ENCODE data around the gene TANK. TPM values are rescaled to one million over a fixed set of nuclear protein-coding genes. Genes with fewer than 3 reads are reported as not detected.

The TANK gene
- total and polyA plus RNA-seq, 7 experiments from 2014 or later: 45.5 to 142 (median 61.4) TPM

- Histone ChIP-seq H3K4me1 (ENCODE audit: control insufficient read depth in 2 of 2, insufficient read depth in 2 of 2, low read length in 2 of 2) (peaks cover 3 to 49% of the 10 kb centered on the region in 2 donors), H3K4me3 (ENCODE audit: low read length) (no peak overlapping the region), H3K9me3 (ENCODE audit: control insufficient read depth in 2 of 3, low read length in 3 of 3) (no peaks in the 10 kb centered on the region), H3K27me3 (ENCODE audit: control insufficient read depth in 2 of 2, insufficient read depth in 2 of 2, low read length in 2 of 2) (no peaks in the 10 kb centered on the region), H3K36me3 (ENCODE audit: control insufficient read depth in 2 of 3, insufficient read depth in 3 of 3, low read length in 3 of 3) (no peaks in the 10 kb centered on the region), H3K27ac (ENCODE audit: low read depth, low read length) (no peak overlapping the region)
- no peak overlapping the region for H3K4me3 Mint-ChIP-seq
- peaks cover 4 to 72% (median 42%) of the 10 kb centered on the region in 5 donors for H3K36me3 Mint-ChIP-seq
- peaks cover 54 to 85% (median 80%) of the 10 kb centered on the region in 7 donors for H3K4me1 Mint-ChIP-seq
- no peak overlapping the region for H3K27ac Mint-ChIP-seq
- no peaks in the 10 kb centered on the region for H3K27me3 Mint-ChIP-seq
- H3K9me3 Mint-ChIP-seq: peaks cover 0 to 9% (median 0%) of the 10 kb centered on the region in 11 donors
- CTCF ChIA-PET: no interaction called here
- ATAC-seq (no peak), DNase-seq (no peak)
- intact Hi-C loops (cut with micrococcal nuclease): no loop called here
- POLR2A ChIA-PET: no interaction called here
These were observed 10.1 kb downstream of the TANK start for GRCh38 chr2:161170377-161170776.

GRCh38 chr2:161170958-161171932 lies 11.0 kb downstream of the TANK start:
- H3K9me3 ChIP-seq (ENCODE audit: control insufficient read depth in 2 of 3, low read length in 3 of 3): no peaks in the 10 kb centered on the region
- H3K4me1 ChIP-seq (ENCODE audit: control insufficient read depth in 2 of 2, insufficient read depth in 2 of 2, low read length in 2 of 2): peaks cover under 1 to 43% of the 10 kb centered on the region in 2 donors
- H3K4me3 Mint-ChIP-seq: no peak overlapping the region
- H3K27ac Mint-ChIP-seq: peak overlapping the region in 1 of 9 donors; percentile 56
- H3K27me3 Mint-ChIP-seq: no peaks in the 10 kb centered on the region
- H3K36me3 ChIP-seq (ENCODE audit: control insufficient read depth in 2 of 3, insufficient read depth in 3 of 3, low read length in 3 of 3): no peaks in the 10 kb centered on the region
- peak; percentile 42 for ATAC-seq
- H3K27ac ChIP-seq (ENCODE audit: low read depth, low read length): no peak overlapping the region
- H3K4me1 Mint-ChIP-seq: peaks cover 46 to 84% (median 77%) of the 10 kb centered on the region in 7 donors
- H3K9me3 Mint-ChIP-seq: peaks cover 0 to 9% (median 0%) of the 10 kb centered on the region in 11 donors
- POLR2A ChIA-PET: no interaction called here
- no peak for DNase-seq
- H3K27me3 ChIP-seq (ENCODE audit: control insufficient read depth in 2 of 2, insufficient read depth in 2 of 2, low read length in 2 of 2): no peaks in the 10 kb centered on the region
- H3K4me3 ChIP-seq (ENCODE audit: low read length): no peak overlapping the region
- intact Hi-C loops (cut with micrococcal nuclease): no loop called here
- peaks cover 2 to 73% (median 43%) of the 10 kb centered on the region in 5 donors for H3K36me3 Mint-ChIP-seq
- CTCF ChIA-PET: no interaction called here

GRCh38 chr2:161172901-161173540 lies 12.8 kb downstream of the TANK start:
- peaks cover 0 to 5% (median 0%) of the 10 kb centered on the region in 3 experiments for H3K36me3 ChIP-seq (ENCODE audit: control insufficient read depth in 2 of 3, insufficient read depth in 3 of 3, low read length in 3 of 3)
- ChIA-PET CTCF (no interaction called here), POLR2A (no interaction called here)
- peaks cover 0 to 29% of the 10 kb centered on the region in 2 donors for H3K4me1 ChIP-seq (ENCODE audit: control insufficient read depth in 2 of 2, insufficient read depth in 2 of 2, low read length in 2 of 2)
- Mint-ChIP-seq H3K36me3 (peaks cover 0 to 74% (median 51%) of the 10 kb centered on the region in 5 donors), H3K9me3 (peaks cover 0 to 6% (median 0%) of the 10 kb centered on the region in 11 donors), H3K4me1 (peaks cover 38 to 68% (median 65%) of the 10 kb centered on the region in 7 donors), H3K27ac (peak overlapping the region in 1 of 9 donors; percentile 22), H3K4me3 (peak overlapping the region in 1 of 10 donors; percentile 0), H3K27me3 (no peaks in the 10 kb centered on the region)
- H3K4me3 ChIP-seq (ENCODE audit: low read length): no peak overlapping the region
- intact Hi-C loops (cut with micrococcal nuclease): no loop called here
- DNase-seq (no peak), ATAC-seq (no peak)
- no peak overlapping the region for H3K27ac ChIP-seq (ENCODE audit: low read depth, low read length)
- no peaks in the 10 kb centered on the region for H3K9me3 ChIP-seq (ENCODE audit: control insufficient read depth in 2 of 3, low read length in 3 of 3)
- no peaks in the 10 kb centered on the region for H3K27me3 ChIP-seq (ENCODE audit: control insufficient read depth in 2 of 2, insufficient read depth in 2 of 2, low read length in 2 of 2)

GRCh38 chr2:161173541-161174194 lies 13.4 kb downstream of the TANK start:
- Mint-ChIP-seq H3K36me3 (peaks cover 0 to 77% (median 56%) of the 10 kb centered on the region in 5 donors), H3K27ac (peak overlapping the region in 1 of 9 donors; percentile 22), H3K9me3 (peaks cover 0 to 6% (median 0%) of the 10 kb centered on the region in 11 donors), H3K27me3 (no peaks in the 10 kb centered on the region), H3K4me1 (peaks cover 38 to 70% (median 64%) of the 10 kb centered on the region in 7 donors), H3K4me3 (no peak overlapping the region)
- peaks cover 0 to 5% (median 0%) of the 10 kb centered on the region in 3 experiments for H3K36me3 ChIP-seq (ENCODE audit: control insufficient read depth in 2 of 3, insufficient read depth in 3 of 3, low read length in 3 of 3)
- H3K4me1 ChIP-seq (ENCODE audit: control insufficient read depth in 2 of 2, insufficient read depth in 2 of 2, low read length in 2 of 2): peaks cover 0 to 29% of the 10 kb centered on the region in 2 donors
- DNase-seq: no peak
- no peak for ATAC-seq
- no peaks in the 10 kb centered on the region for H3K9me3 ChIP-seq (ENCODE audit: control insufficient read depth in 2 of 3, low read length in 3 of 3)
- H3K27me3 ChIP-seq (ENCODE audit: control insufficient read depth in 2 of 2, insufficient read depth in 2 of 2, low read length in 2 of 2): no peaks in the 10 kb centered on the region
- CTCF ChIA-PET: no interaction called here
- no peak overlapping the region for H3K4me3 ChIP-seq (ENCODE audit: low read length)
- POLR2A ChIA-PET: no interaction called here
- intact Hi-C loops (cut with micrococcal nuclease): loop anchor here in 1 of 2 donors (2.0 kb wide), 1 partner anchor 13 kb away; the partner anchor contains the start of gene TANK
- no peak overlapping the region for H3K27ac ChIP-seq (ENCODE audit: low read depth, low read length)

GRCh38 chr2:161177969-161178368 lies 17.7 kb downstream of the TANK start:
- Histone ChIP-seq H3K27me3 (ENCODE audit: control insufficient read depth in 2 of 2, insufficient read depth in 2 of 2, low read length in 2 of 2) (no peaks in the 10 kb centered on the region), H3K4me1 (ENCODE audit: control insufficient read depth in 2 of 2, insufficient read depth in 2 of 2, low read length in 2 of 2) (peaks cover 0 to 5% of the 10 kb centered on the region in 2 donors), H3K4me3 (ENCODE audit: low read length) (no peak overlapping the region), H3K36me3 (ENCODE audit: control insufficient read depth in 2 of 3, insufficient read depth in 3 of 3, low read length in 3 of 3) (peaks cover 0 to 29% (median 27%) of the 10 kb centered on the region in 3 experiments), H3K9me3 (ENCODE audit: control insufficient read depth in 2 of 3, low read length in 3 of 3) (no peaks in the 10 kb centered on the region), H3K27ac (ENCODE audit: low read depth, low read length) (no peak overlapping the region)
- intact Hi-C loops (cut with micrococcal nuclease): loop anchor here in 1 of 2 donors (2.0 kb wide), 1 partner anchor 15 kb away; no protein-coding TSS in a partner anchor
- Mint-ChIP-seq H3K4me1 (peaks cover 17 to 44% (median 33%) of the 10 kb centered on the region in 7 donors), H3K9me3 (peaks cover 0 to 6% (median 0%) of the 10 kb centered on the region in 11 donors), H3K27ac (no peak overlapping the region), H3K36me3 (peaks cover 8 to 83% (median 78%) of the 10 kb centered on the region in 5 donors), H3K27me3 (no peaks in the 10 kb centered on the region), H3K4me3 (no peak overlapping the region)
- no peak for DNase-seq
- ATAC-seq: no peak
- POLR2A ChIA-PET: no interaction called here
- CTCF ChIA-PET: no interaction called here

- H3K27ac ChIP-seq (ENCODE audit: low read depth, low read length): no peak overlapping the region
- CTCF ChIA-PET: no interaction called here
- peaks cover 0 to 5% of the 10 kb centered on the region in 2 donors for H3K4me1 ChIP-seq (ENCODE audit: control insufficient read depth in 2 of 2, insufficient read depth in 2 of 2, low read length in 2 of 2)
- peaks cover 0 to 29% (median 27%) of the 10 kb centered on the region in 3 experiments for H3K36me3 ChIP-seq (ENCODE audit: control insufficient read depth in 2 of 3, insufficient read depth in 3 of 3, low read length in 3 of 3)
- Mint-ChIP-seq H3K27ac (no peak overlapping the region), H3K4me3 (no peak overlapping the region), H3K9me3 (peaks cover 0 to 6% (median 0%) of the 10 kb centered on the region in 11 donors), H3K4me1 (peaks cover 19 to 38% (median 26%) of the 10 kb centered on the region in 7 donors), H3K36me3 (peaks cover 8 to 78% (median 73%) of the 10 kb centered on the region in 5 donors), H3K27me3 (no peaks in the 10 kb centered on the region)
- H3K4me3 ChIP-seq (ENCODE audit: low read length): no peak overlapping the region
- POLR2A ChIA-PET: no interaction called here
- no peaks in the 10 kb centered on the region for H3K27me3 ChIP-seq (ENCODE audit: control insufficient read depth in 2 of 2, insufficient read depth in 2 of 2, low read length in 2 of 2)
- intact Hi-C loops (cut with micrococcal nuclease): loop anchor here in 1 of 2 donors (2.0 kb wide), 1 partner anchor 14 kb away; no protein-coding TSS in a partner anchor
- H3K9me3 ChIP-seq (ENCODE audit: control insufficient read depth in 2 of 3, low read length in 3 of 3): no peaks in the 10 kb centered on the region
- ATAC-seq (no peak), DNase-seq (no peak)
These were observed 18.5 kb downstream of the TANK start for GRCh38 chr2:161178756-161179155.
